ENCODE data around the gene TCF4.

- no peak for TF ChIP-seq GLIS3 (CRISPR knock-in tag; IDR thresholded peaks at IDR 0.05)
- no peak for TF ChIP-seq BACH2 (CRISPR knock-in tag; IDR thresholded peaks at IDR 0.05; ENCODE audit: borderline replicate concordance)
- TF ChIP-seq ZC3H10 (CRISPR knock-in tag; IDR thresholded peaks at IDR 0.05): no peak
- no peak for TF ChIP-seq ZNF565 (CRISPR knock-in tag; conservative IDR thresholded peaks at IDR 0.05; ENCODE audit: low read depth)
- no peak for TF ChIP-seq ISL1 (CRISPR knock-in tag; IDR thresholded peaks at IDR 0.05)
- TF ChIP-seq PATZ1 (CRISPR knock-in tag; IDR thresholded peaks at IDR 0.05; ENCODE audit: borderline replicate concordance): no peak
- no peak for TF ChIP-seq ARNTL (CRISPR knock-in tag; IDR thresholded peaks at IDR 0.05; ENCODE audit: borderline replicate concordance, low read depth)
- TF ChIP-seq ZFP30 (CRISPR knock-in tag; IDR thresholded peaks at IDR 0.05): no peak
- TF ChIP-seq ZNF70 (CRISPR knock-in tag; IDR thresholded peaks at IDR 0.05): no peak
- no peak for TF ChIP-seq RARB (CRISPR knock-in tag; IDR thresholded peaks at IDR 0.05)
- no peak for TF ChIP-seq OSR1 (CRISPR knock-in tag; IDR thresholded peaks at IDR 0.05)
- TF ChIP-seq CSRNP3 (CRISPR knock-in tag; IDR thresholded peaks at IDR 0.05): no peak
- TF ChIP-seq TOX (CRISPR knock-in tag; IDR thresholded peaks at IDR 0.05; ENCODE audit: borderline replicate concordance): no peak
- no peak for TF ChIP-seq CREB5 (CRISPR knock-in tag; IDR thresholded peaks at IDR 0.05; ENCODE audit: low read depth)
These were observed 347.0 kb downstream of the TCF4 start for GRCh38 chr18:55240978-55241377.

Data from SK-N-SH treated with all-trans-retinoic acid at 6 μM for 48 hours (cell line).